Cardiac muscle cell (in vitro differentiated cells and primary cell): ENCODE results near the gene TBC1D5. TPM values are rescaled to one million over a fixed set of nuclear protein-coding genes. Genes with fewer than 3 reads are reported as not detected.

Source experiments
- DNase-seq, 2 donors: peaks; one replicate each; pipeline versions ENCODE4 v3.0.0 to v3.0.0-alpha.2; 2010 to 2017; ENCODE audit warnings: low read depth in 1 of 2, low spot score in 1 of 2
- H3K27ac ChIP-seq: fragments of 200-600 bp; sonication (generic); 2 replicates; pipeline ENCODE4 v1.5.1; 2016
- H3K27me3 ChIP-seq: fragments of 200-600 bp; sonication (generic); 2 replicates; pipeline ENCODE4 v1.6.0; 2016; ENCODE audit warnings: control low read depth
- H3K36me3 ChIP-seq: fragments of 200-600 bp; sonication (generic); 2 replicates; pipeline ENCODE4 v1.5.1; 2016; ENCODE audit warnings: control low read depth
- H3K4me1 ChIP-seq: fragments of 200-600 bp; sonication (generic); 2 replicates; pipeline ENCODE4 v1.8.1; 2017; ENCODE audit warnings: low read depth, mild to moderate bottlenecking, mixed run types
- H3K4me3 ChIP-seq: fragments of 200-600 bp; sonication (generic); 2 replicates; pipeline ENCODE4 v1.5.1; 2016; ENCODE audit warnings: mild to moderate bottlenecking
- H3K9me3 ChIP-seq: fragments of 200-600 bp; sonication (generic); 2 replicates; pipeline ENCODE4 v1.5.1; 2017; ENCODE audit warnings: low read depth, mild to moderate bottlenecking, control low read depth
- CTCF ChIP-seq: IDR thresholded peaks from 2 replicates; pipeline ENCODE4 v1.5.1; 2012; ENCODE audit warnings: low read depth, mild to moderate bottlenecking, low read length
- polyA plus RNA-seq: library from polyadenylated mRNA; unstranded; fragments of >200 nt; fragmentation: Nextera tagmentation; extraction: Ambion mirVana; gene quantifications from 2 replicates; pipeline ENCODE4 v1.2.1, GENCODE V29; 2016
- total RNA-seq: library from RNA; depleted of rRNA; stranded (reverse); fragments of >200 nt; gene quantifications from 2 replicates; pipeline ENCODE4 v1.2.3, GENCODE V29; 2016

The TBC1D5 gene
- total and polyA plus RNA-seq, 2 experiments from 2014 or later, result 34.5 to 66.6 TPM

DNA sequence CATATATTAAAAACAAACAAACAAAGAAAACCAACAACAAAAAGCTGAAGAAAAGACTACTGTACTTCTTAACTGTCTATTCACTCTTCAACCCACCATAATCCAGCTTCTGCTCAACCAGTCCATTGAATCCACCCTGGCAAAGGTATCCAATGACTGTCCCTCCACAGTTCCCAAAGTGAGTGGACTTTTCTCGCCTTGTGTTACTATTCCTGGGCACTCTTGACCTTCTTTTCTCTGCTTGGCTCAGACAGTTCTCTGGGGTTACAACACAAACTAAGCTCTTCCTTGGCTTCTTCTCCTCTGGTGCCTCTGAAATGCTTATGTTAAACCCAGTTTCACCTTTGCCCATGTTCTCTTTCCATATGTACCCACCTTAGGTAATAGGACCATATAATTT is 437.5 kb downstream of the TBC1D5 start:
- Histone ChIP-seq H3K4me3 (no peak overlapping the region), H3K9me3 (no peaks in the 10 kb centered on the region), H3K27ac (no peak overlapping the region), H3K36me3 (peaks cover 10% of the 10 kb centered on the region), H3K4me1 (no peaks in the 10 kb centered on the region), H3K27me3 (no peaks in the 10 kb centered on the region)
- DNase-seq, result no peak
- TF ChIP-seq CTCF, result no peak

GRCh38 chr3:17302774-17303173 is 439.7 kb downstream of the TBC1D5 start:
- Histone ChIP-seq H3K27ac (no peak overlapping the region), H3K4me3 (no peak overlapping the region), H3K9me3 (no peaks in the 10 kb centered on the region), H3K27me3 (no peaks in the 10 kb centered on the region), H3K4me1 (no peaks in the 10 kb centered on the region), H3K36me3 (peaks cover 10% of the 10 kb centered on the region)
- DNase-seq, result peak in 1 of 2 donors; percentile 39
- TF ChIP-seq CTCF, result no peak

DNA sequence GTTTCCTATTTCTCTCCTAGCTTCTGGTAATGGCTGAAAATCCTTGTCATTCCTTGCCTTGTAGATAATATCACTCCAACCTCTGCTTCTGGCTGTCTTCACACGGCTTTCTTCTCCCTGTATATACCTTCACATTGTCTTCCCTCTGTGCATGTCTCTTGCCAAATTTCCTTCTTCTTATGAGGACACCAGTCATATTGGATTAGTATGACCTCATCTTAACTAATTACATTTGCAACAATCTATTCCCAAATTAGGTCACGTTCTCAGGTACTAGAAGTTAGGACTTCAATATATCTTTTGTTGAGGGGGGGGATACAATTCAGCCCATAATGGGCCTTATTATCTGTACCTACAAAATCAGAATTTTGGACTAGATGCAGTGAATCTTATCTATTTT is 440.3 kb downstream of the TBC1D5 start:
- no peak for DNase-seq
- H3K4me3 ChIP-seq, result no peak overlapping the region
- no peak for TF ChIP-seq CTCF
- H3K4me1 ChIP-seq, result no peaks in the 10 kb centered on the region
- H3K9me3 ChIP-seq, result no peaks in the 10 kb centered on the region
- H3K27ac ChIP-seq, result no peak overlapping the region
- no peaks in the 10 kb centered on the region for H3K27me3 ChIP-seq
- H3K36me3 ChIP-seq, result peaks cover 5% of the 10 kb centered on the region

GRCh38 chr3:17301271-17301670 is 441.2 kb downstream of the TBC1D5 start:
- no peak for TF ChIP-seq CTCF
- Histone ChIP-seq H3K36me3 (no peaks in the 10 kb centered on the region), H3K27me3 (no peaks in the 10 kb centered on the region), H3K4me1 (no peaks in the 10 kb centered on the region), H3K9me3 (no peaks in the 10 kb centered on the region), H3K27ac (no peak overlapping the region), H3K4me3 (no peak overlapping the region)
- no peak for DNase-seq

- no peak overlapping the region for H3K27ac ChIP-seq
- H3K27me3 ChIP-seq, result no peaks in the 10 kb centered on the region
- no peak for TF ChIP-seq CTCF
- H3K36me3 ChIP-seq, result no peaks in the 10 kb centered on the region
- H3K4me3 ChIP-seq, result no peak overlapping the region
- H3K4me1 ChIP-seq, result no peaks in the 10 kb centered on the region
- no peaks in the 10 kb centered on the region for H3K9me3 ChIP-seq
- no peak for DNase-seq
Measured at GRCh38 chr3:17300441-17300840, 442.0 kb downstream of the TBC1D5 start.

- Histone ChIP-seq H3K27me3 (no peaks in the 10 kb centered on the region), H3K9me3 (no peaks in the 10 kb centered on the region), H3K27ac (no peak overlapping the region), H3K4me3 (no peak overlapping the region), H3K4me1 (no peaks in the 10 kb centered on the region), H3K36me3 (no peaks in the 10 kb centered on the region)
- DNase-seq, result no peak
- TF ChIP-seq CTCF, result no peak
Measured at GRCh38 chr3:17298038-17298437, 444.4 kb downstream of the TBC1D5 start.
